ENCODE data around the gene HIBADH.
A peak's percentile ranks its signal among the peaks of the same experiment; 100 is the strongest.
"Not testable (repeated sequence)": the region's sequence is repeated elsewhere in the genome, so short reads cannot be mapped to it uniquely, and the experiment has no call there.

Gene HIBADH

GRCh38 chr7:27678617-27679260 lies 16.1 kb upstream of the HIBADH start:
- DNase-seq (ENCODE audit: low read depth): no peak

DNA sequence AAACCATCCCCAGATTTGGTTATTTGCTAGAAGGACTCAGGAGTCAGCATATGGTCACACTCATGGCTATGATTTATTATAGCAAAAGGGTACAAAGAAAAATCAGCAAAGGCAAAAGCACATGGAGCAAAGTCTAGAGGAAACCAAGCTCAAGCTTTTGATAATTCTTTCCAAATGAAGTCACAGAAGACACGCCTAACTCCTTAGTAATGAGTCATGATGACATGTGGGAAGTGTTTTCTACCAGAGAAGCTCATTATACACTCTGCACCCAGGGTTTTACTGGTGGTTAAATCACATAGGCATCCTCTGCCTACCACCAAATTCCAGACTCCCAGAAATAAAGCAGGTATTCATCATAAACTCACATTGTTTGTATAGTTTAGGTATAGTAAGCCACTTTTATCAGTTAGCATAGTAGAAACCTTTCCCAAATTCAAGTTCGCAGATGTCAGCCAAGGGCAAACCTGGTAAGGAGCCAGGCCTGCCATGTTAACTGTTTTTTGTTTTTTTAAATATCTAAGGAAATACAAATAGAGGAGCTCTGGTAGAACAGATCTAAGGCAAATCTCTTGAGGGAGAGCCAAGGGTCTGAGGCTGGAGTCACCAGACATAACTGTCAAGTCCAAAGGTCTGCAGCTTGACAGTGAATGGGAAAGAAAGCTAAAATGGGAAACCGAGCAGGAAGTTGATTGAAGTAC lies 15.4 kb upstream of the HIBADH start:
- no peak for DNase-seq (ENCODE audit: low read depth)

- not testable (repeated sequence) for DNase-seq (ENCODE audit: low read depth)
Measured at GRCh38 chr7:27674126-27674525, 11.4 kb upstream of the HIBADH start.

- DNase-seq (ENCODE audit: low read depth): no peak
Measured at GRCh38 chr7:27671675-27672074, 9.0 kb upstream of the HIBADH start.

DNA sequence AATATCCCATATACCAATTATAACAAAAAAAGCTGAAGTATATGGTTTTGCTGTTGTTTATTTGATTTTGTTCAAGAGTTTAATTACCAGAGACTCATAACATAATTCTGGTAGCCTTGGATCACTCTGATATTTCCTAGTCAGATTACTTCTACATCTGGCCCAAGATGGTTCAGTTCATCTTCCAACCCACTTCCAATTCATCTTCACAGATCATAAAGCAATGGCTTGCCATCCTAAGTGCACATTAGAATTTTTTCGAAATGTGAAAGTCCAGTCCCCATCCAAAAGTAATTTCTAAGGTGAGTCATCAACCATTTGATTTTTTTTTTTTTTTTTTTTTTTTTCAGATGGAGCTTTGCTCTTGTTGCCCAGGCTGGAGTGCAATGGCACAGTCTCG lies 8.0 kb upstream of the HIBADH start:
- DNase-seq (ENCODE audit: low read depth): no peak

GRCh38 chr7:27670177-27670576 lies 7.5 kb upstream of the HIBADH start:
- DNase-seq (ENCODE audit: low read depth): no peak

GRCh38 chr7:27665531-27665930 lies 2.8 kb upstream of the HIBADH start:
- DNase-seq (ENCODE audit: low read depth): no peak

- DNase-seq (ENCODE audit: low read depth): no peak
Measured at GRCh38 chr7:27663989-27664331, 1.3 kb upstream of the HIBADH start.

DNA sequence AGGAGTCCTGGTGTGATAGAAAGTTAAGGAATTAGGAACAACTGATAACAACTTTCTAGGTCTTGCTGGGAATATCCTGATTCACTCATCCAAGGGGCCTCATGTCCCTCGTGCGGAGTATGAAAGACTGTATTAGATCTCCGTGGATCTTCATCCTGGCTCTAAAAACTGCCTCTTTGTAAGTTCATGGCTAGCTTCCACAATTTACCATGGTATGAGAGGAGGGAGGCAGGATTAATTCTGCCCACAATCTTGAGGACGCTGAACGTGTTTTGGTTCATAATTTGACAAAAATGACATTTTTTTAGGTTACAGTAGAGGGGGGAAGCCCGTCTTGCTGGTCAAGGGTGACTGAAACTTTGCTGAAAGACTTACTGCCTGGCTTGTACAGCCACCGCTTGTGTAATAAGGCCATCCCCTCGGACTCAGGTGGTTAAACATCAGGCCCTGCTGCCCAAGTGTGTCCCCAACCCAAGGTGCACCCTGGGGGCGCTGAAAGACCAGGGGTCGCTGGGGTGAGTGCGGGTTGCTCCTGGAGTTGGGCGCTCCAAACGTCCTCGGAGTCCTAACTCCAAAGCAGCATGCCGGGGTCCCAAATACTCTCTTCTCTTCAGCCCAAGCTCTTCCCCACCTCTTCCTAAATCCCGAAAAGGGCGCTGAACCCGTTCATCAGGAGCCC lies 733 bp downstream of the HIBADH start:
- DNase-seq (ENCODE audit: low read depth): peak; percentile 7

DNA sequence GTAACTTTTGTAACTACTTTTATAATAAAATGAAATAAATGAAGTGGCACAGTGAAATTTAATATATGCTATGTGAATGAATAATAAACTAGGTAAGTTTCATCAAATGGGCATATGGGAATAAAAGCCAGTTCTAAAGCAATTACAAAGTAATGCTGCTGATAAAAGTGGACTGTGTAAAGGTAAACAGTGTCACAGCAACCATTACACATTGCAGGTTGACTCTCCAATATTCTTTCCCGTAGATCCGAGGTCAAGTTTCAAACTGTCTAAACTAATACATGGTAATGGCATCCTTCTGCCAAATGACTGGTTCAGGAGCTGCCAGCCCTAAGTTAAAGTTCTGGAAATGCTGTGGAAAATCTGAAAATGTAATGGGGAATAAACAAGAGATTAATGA lies 6.0 kb downstream of the HIBADH start:
- no peak for DNase-seq (ENCODE audit: low read depth)

DNA sequence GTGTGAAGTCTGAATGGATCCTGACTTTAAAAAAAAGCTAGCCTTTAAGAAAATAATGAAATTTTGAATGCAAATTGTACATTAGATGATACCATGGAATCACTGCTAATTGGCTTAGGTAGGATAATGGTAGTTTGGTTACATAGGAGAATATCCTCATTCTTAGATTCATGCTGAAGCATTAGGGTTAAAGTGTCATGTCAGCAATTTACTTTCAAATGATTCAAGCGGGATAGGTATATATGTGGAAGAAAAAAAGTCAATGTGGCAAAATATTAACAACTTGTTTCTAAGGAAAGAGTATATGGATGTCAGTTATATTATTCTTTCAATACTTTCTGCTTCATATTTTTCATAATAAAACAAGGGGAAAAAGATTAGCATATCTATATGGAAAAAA lies 7.5 kb downstream of the HIBADH start:
- DNase-seq (ENCODE audit: low read depth): no peak

DNA sequence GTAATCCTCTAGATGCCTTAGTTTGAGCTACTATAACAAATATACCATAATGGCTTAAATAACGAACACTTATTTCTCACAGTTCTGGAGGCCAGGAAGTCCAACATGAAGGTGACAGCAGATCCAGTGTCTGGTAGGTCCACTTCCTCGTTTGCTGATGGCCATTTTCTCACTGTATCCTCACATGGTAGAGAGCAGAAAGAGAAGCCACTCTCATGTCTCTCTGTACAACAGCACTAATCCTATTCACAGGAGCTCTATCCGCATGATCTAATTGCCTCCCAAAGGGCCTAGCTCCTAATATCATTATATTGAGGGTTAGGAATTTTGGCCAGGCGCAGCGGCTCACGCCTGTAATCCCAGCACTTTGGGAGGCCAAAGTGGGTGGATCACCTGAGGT lies 10.2 kb downstream of the HIBADH start:
- no peak for DNase-seq (ENCODE audit: low read depth)

- DNase-seq (ENCODE audit: low read depth): no peak
Measured at GRCh38 chr7:27651702-27652101, 11.0 kb downstream of the HIBADH start.

GRCh38 chr7:27650283-27650682 lies 12.4 kb downstream of the HIBADH start:
- DNase-seq (ENCODE audit: low read depth): no peak

GRCh38 chr7:27647489-27647888 lies 15.2 kb downstream of the HIBADH start:
- no peak for DNase-seq (ENCODE audit: low read depth)

- no peak for DNase-seq (ENCODE audit: low read depth)
Measured at GRCh38 chr7:27647046-27647445, 15.6 kb downstream of the HIBADH start.

GRCh38 chr7:27642271-27642670 lies 20.4 kb downstream of the HIBADH start:
- DNase-seq (ENCODE audit: low read depth): no peak

GRCh38 chr7:27641581-27642230 lies 21.0 kb downstream of the HIBADH start:
- DNase-seq (ENCODE audit: low read depth): no peak

DNA sequence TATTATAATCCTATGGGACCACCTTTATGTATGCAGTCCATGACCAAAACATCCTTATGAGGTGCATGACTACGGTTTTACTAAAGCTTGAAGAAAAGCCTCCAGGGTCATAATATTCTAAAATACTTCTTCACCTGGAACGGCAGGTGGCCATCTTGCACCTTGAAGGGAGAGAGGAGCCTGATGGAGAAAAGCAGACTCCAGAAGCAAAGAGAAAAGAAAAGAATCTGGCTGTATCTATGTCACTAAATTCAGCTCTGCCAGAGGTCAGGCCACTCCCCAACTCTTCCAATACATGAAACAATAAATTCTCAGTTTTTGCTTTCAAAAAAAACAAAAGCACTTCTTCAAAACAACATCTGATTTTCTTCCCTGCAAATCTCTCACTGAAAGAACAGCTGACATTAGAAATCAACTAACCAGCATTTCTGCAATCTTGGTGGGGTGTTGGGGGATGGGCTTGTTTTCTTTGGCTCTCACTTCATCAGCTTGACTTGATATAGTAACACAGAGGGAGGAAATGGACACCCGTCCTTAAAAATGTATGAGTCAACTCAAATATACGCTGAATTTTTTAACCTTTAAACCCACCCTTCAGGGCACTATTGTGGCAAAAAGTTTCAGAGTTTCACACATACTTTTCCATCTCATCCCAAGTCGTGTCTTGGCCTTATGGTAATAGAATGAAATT lies 21.7 kb downstream of the HIBADH start:
- DNase-seq (ENCODE audit: low read depth): no peak

DNA sequence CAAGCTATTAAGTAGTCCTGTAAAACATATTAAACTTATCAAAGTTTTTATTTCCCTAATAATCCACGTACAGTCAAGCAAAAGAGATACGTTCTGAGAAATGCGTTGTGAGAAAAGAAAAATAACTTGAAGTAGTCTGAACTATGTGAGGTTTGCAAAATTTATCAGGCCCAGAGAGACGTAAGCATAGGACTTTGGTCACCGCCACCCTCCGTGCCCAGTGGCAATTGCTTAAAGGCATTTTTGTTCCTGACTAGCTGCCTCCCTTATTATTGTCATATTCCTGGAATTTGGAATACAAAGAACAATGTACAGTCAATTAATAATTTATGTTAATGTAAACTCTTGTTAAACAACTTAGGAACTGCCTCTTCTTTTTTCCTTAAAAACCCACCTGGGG lies 22.8 kb downstream of the HIBADH start:
- DNase-seq (ENCODE audit: low read depth): no peak

DNA sequence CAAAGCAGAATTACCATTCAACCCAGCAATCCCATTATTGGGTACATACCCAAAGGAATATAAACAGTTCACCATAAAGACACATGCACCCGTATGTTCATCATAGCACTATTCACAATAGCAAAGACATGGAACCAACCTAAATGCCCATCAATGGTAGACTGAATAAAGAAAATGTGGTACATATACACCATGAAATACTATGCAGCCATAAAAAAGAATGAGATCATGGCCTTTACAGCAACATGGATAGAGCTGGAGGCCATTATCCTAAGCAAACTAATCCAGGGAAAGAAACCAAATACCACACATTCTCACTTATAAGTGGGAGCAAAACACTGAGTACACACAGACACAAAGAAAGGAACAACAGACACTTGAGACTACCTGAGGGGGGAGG lies 23.6 kb downstream of the HIBADH start:
- not testable (repeated sequence) for DNase-seq (ENCODE audit: low read depth)

DNA sequence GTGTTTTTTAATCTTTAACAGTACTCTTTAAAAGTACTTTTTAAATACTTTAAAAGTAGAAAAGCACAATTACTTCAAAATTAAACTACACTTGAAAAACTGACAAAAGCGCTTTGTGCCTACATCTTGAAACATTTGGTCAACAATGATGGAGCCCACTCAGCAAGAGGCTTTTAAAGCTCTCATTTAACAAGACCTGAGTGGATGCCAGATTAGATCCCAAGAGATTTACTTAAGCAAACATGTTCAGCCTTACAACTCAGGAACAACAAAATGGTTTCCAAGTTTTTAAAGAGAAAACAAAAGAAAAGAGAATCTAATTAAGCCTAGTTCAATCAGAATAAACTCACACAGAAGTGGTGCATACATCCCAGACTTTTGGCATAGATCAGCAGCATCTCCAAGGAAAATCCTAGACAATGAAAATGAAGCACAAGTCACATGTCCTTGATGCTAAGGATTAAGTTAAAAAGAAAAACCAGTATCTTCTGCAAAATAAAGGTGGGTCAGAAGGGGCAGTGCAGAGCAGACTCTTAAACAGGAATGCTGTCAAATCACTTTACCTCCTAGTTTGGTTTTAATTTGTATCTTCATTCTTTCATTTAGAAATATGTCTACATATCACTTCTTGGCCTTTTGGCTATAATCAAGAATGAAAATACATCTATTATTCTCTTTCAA lies 26.2 kb downstream of the HIBADH start:
- no peak for DNase-seq (ENCODE audit: low read depth)
